GM12875 (cell line): ENCODE measurements around the gene CLEC16A.

Source experiments
- H3K4me3 ChIP-seq: one replicate; pipeline ENCODE4 v1.5.1; 2011; ENCODE audit warnings: low read depth, low read length, control low read depth
- CTCF ChIP-seq: IDR thresholded peaks from 2 replicates; pipeline ENCODE4 v1.5.1; 2011; ENCODE audit warnings: low read depth, mild to moderate bottlenecking, control low read depth, inconsistent platforms, low read length, moderate library complexity, borderline replicate concordance; ENCODE audit not compliant: insufficient read depth

Gene CLEC16A

DNA sequence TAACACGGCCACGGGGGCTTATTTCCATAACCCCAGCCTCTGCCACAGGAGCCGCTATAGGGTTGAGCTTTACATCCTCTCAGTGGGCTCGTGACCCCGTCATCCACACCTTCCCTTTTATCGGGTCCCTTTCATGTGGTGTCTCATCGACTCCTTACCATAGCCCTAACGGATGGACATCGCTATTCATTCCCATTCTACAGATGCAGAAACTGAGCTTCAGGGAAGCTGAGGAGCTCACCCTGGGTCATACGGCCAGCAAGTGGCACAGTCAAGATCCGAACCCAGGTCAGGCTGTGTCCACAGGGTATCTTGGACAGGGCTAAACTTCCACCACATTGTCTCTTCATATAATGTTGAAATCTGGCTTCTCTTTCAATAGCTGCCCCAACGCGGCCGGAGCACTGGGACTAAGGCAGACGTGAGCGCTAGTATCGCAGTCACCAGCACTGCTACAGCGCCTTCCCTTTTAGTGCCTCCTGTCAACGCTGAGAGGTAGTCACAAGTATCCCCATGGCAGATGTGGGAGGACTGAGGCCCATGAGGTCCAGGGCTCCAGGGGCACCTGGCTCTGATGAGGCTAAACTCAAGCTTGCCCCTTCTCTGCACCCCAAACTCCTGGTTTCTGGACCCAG is 260.8 kb downstream of the CLEC16A start:
- no peak overlapping the region for H3K4me3 ChIP-seq
- no peak for TF ChIP-seq CTCF

GRCh38 chr16:11205754-11206581 is 261.6 kb downstream of the CLEC16A start:
- no peak for TF ChIP-seq CTCF
- no peak overlapping the region for H3K4me3 ChIP-seq

DNA sequence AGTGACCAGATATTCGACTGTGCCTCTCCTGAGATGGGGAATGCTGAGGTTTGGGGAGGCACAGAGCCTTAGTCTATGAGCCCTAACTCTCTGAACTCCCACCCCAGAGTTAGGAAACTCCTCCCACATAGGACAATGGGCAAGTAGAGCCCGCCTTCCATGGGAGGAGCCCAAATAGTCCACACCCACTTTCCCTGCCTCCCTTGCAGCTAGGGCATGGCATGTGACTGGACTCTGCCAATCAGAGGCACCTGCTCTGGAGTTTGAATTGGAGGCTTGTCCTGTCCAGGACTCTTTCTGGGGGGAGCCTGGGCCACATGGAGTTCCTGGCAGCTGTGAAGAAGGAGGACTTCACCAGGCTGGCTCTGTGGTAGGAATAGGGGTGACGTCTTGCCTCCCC is 263.3 kb downstream of the CLEC16A start:
- TF ChIP-seq CTCF: no peak
- H3K4me3 ChIP-seq: no peak overlapping the region

DNA sequence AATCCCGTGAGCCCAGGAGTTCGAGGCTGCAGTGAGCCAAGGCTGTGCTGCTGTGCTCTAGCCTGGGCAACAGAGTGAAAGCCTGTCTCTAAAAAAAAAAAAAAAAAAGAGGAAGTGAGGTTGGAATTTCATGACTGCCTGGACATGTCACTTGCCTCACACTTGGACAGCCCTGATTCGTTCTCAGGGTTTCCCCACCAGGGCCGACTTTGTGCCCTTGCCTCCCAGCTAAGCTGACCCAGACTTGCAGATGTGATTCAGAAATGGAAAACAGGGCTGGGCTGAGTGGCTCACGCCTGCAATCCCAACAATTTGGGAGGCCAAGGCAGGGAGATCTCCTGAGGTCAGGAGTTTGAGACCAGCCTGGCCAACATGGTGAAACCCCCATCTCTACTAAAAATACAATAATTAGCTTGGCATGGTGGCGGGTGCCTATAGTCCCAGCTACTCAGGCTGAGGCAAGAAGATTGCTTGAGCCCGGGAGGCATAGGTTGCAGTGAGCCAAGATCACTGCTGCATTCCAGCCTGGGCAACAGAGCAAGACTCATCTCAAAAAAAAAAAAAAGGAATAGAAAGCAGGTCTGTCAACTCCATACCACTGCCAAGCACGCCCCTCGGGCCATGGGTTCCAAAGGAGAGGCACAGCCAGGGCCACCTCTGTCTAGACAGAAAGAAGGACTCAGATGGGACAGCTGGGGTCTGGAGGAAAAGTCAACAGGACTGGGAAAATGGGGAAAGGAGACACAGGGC is 264.7 kb downstream of the CLEC16A start:
- no peak overlapping the region for H3K4me3 ChIP-seq
- no peak for TF ChIP-seq CTCF

- no peak for TF ChIP-seq CTCF
- no peak overlapping the region for H3K4me3 ChIP-seq
Observed at GRCh38 chr16:11210260-11210659, 265.9 kb downstream of the CLEC16A start.

DNA sequence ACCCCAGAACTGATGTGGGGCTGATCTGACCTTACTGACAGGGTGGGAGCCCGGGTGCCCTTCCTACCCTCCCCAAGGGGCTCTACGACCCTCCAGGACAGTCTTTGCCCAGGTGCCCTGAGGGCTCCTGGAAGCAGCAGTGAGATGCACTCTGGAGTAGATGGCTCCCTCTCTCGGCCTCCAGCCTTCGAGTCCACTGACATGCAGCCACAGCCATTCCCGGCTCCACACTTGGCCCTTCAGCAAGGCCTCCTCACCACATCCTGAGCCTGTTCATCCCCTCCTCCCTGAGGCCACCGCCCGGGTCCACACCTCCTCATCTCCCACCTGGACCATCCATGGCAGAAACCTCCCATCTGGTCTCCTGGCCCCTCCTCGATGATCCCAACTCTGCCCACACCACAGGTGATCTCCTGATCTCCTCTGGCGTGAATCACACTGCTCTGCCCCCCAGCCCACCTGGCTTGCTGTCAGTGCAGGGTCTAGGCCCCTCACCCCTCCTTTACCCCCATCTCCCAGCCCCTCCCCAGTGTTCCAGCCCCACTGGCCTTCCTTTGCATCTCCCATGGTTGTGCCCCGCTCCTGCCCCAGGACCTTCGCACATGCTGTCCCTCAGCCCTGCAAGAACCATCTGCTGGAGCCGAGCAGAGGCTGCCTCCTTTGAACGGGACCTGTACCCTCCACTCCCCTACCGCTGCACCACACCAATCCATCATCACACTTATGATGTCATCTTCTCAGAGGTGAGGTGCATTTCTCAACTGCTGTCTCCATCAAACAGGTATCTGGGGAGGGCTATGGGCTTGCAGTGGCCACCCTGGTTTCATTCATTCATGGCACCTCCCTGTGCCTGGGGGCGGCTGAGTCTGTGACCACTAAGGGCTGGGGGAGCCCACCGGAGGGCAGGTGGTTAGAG is 267.0 kb downstream of the CLEC16A start:
- no peak overlapping the region for H3K4me3 ChIP-seq
- TF ChIP-seq CTCF: no peak
